Measurements from ENCODE around the gene GNA12.

Gene GNA12

GRCh38 chr7:2806571-2806970, 37.5 kb downstream of the GNA12 start:
- TF ChIP-seq, protein P1, sequence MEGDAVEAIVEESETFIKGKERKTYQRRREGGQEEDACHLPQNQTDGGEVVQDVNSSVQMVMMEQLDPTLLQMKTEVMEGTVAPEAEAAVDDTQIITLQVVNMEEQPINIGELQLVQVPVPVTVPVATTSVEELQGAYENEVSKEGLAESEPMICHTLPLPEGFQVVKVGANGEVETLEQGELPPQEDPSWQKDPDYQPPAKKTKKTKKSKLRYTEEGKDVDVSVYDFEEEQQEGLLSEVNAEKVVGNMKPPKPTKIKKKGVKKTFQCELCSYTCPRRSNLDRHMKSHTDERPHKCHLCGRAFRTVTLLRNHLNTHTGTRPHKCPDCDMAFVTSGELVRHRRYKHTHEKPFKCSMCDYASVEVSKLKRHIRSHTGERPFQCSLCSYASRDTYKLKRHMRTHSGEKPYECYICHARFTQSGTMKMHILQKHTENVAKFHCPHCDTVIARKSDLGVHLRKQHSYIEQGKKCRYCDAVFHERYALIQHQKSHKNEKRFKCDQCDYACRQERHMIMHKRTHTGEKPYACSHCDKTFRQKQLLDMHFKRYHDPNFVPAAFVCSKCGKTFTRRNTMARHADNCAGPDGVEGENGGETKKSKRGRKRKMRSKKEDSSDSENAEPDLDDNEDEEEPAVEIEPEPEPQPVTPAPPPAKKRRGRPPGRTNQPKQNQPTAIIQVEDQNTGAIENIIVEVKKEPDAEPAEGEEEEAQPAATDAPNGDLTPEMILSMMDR (IDR thresholded peaks at IDR 0.05; ENCODE audit: extremely low read depth, missing control alignments) = no peak
- DNase-seq (ENCODE audit: low spot score) = no peak

- DNase-seq (ENCODE audit: low spot score) = no peak
- TF ChIP-seq, protein P1 (IDR thresholded peaks at IDR 0.05; ENCODE audit: extremely low read depth, missing control alignments) = no peak
Observed at GRCh38 chr7:2805213-2805944, 38.7 kb downstream of the GNA12 start.

DNA sequence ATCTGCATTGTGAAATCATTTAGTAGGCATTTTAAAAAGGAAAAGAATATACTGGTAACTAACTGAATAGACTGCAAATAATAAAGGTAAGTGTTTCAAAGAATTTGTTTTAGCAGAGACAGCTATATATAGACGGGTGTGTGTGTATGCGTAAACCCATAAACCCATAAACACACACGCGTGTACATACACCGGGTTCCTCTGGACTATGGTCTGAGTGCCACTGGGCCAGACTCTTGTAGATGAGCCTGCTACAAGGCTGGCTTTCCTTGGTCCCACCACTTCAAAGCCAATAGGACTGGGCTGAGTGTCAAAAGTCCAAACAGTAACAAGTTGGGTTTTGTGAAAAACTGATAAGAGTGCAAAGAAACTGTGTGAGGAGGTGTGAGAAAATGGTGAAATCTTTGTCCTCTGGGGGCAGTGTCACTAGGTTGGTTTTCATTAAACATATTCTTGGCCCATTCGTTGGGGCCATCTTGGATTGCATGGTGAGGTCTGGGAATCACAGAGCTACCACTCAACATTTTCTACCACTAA, 39.8 kb downstream of the GNA12 start:
- TF ChIP-seq, protein P1 (IDR thresholded peaks at IDR 0.05; ENCODE audit: extremely low read depth, missing control alignments) = no peak
- DNase-seq (ENCODE audit: low spot score) = no peak

DNA sequence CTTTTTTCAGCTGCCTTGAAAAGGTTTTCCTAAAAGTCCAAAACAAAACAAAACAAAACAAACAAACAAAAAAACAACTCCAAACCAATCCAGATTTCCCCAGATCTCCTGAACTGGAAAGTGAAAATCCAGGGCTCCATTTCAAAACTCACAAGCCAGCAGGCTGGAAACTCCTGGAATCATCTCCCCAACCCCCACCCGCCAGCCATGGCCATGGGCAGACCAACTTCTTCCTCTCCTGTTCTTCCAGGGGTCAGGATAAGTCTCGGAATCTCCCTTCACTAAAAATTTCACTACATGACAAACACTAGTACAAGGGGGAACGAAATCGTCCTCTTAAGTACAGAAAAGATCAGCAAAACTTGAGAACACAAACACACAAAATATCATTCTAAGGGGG, 40.4 kb downstream of the GNA12 start:
- no peak for DNase-seq (ENCODE audit: low spot score)
- TF ChIP-seq, protein P1 (IDR thresholded peaks at IDR 0.05; ENCODE audit: extremely low read depth, missing control alignments) = no peak

- TF ChIP-seq, protein P1 (IDR thresholded peaks at IDR 0.05; ENCODE audit: extremely low read depth, missing control alignments) = no peak
Observed at GRCh38 chr7:2803342-2803692, 40.8 kb downstream of the GNA12 start.

DNA sequence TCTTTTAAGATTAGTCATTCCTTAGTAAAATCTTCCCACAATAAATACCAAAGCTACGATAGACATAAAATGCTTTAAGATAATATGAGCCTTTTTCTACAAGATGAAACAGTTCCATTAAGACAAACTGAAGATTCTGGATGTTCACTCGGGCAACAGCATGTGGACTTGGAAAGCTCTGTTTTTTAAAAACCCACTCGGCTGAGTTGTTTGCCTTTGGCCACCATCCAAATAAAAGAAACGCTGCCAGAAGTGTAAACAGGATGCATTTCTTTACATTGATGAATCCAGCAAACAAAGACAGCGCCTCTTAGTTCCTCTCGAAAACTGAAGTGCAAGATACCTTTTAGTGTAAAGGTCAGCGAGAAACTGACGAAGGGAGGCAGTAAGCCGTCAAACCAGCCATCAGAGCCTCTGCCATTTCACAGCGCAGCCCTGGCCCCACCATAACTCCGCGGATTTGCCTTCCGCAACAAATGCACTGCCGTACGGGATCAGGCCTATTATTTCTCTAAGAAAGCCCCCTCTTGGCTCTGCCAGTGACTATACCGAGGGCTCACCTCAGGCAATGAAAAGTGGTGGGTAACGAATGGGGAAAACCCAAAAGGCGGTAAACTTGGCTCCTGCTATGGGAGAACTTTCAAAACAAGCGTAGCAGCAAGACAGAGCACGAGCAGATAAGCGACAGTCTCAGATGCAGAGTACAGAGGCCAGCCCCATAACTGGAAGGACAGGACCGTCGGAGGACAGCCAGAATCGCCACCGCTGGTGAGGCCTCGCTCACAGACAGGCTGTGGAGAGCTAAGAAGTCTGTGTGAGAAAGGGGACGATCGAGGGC, 41.4 kb downstream of the GNA12 start:
- TF ChIP-seq, protein P1 (IDR thresholded peaks at IDR 0.05; ENCODE audit: extremely low read depth, missing control alignments) = no peak
- DNase-seq (ENCODE audit: low spot score) = no peak

More at GRCh38 chr7:2803342-2803692, 40.8 kb downstream of the GNA12 start:
- DNase-seq (ENCODE audit: low spot score) = no peak

GRCh38 chr7:2802101-2802500, 42.0 kb downstream of the GNA12 start:
- TF ChIP-seq, protein P1 (IDR thresholded peaks at IDR 0.05; ENCODE audit: extremely low read depth, missing control alignments) = no peak
- no peak for DNase-seq (ENCODE audit: low spot score)
